Prostate gland (tissue), 2 donors: ENCODE measurements around the gene ECSCR. TPM values are rescaled to one million over a fixed set of nuclear protein-coding genes. Genes with fewer than 3 reads are reported as not detected.
"Not testable (repeated sequence)": the region's sequence is repeated elsewhere in the genome, so short reads cannot be mapped to it uniquely, and the experiment has no call there.

Experiments used
- DNase-seq: peaks from one replicate; pipeline ENCODE4 v3.0.0-alpha.2; 2019; ENCODE audit warnings: low spot score
- H3K27ac ChIP-seq, 2 donors: fragments of 200-600 bp; sonication (generic); 2 replicates each; pipeline ENCODE4 v1.5.1; 2017 to 2019
- H3K27me3 ChIP-seq: fragments of 200-600 bp; sonication (generic); replicated peaks from 2 replicates; pipeline ENCODE4 v1.5.1; 2019; ENCODE audit not compliant: insufficient read depth
- H3K36me3 ChIP-seq, 2 donors: fragments of 200-600 bp; sonication (generic); 1 replicate in 1 of 2; 2 replicates in 1 of 2; pipeline versions ENCODE4 v1.5.1 to v1.8.1; 2017 to 2019
- H3K4me1 ChIP-seq: fragments of 200-600 bp; sonication (generic); replicated peaks from 2 replicates; pipeline ENCODE4 v1.5.1; 2019
- H3K4me3 ChIP-seq, 2 donors: fragments of 200-600 bp; sonication (generic); 2 replicates each; pipeline ENCODE4 v1.5.1; 2017 to 2019
- H3K9me3 ChIP-seq: fragments of 200-600 bp; sonication (generic); 2 replicates; pipeline ENCODE4 v1.5.1; 2017
- CTCF ChIP-seq, 4 experiments: fragments of 200-600 bp in 2 of 4; fragments of 450-650 bp in 2 of 4; sonication (generic) in 2 of 4; IDR thresholded peaks; 1 replicate in 3 of 4; 2 replicates in 1 of 4; pipeline ENCODE4 v1.5.1; 2016 to 2019; ENCODE audit warnings: antibody characterized with exemption in 4 of 4, mild to moderate bottlenecking in 2 of 4, moderate library complexity in 2 of 4
- POLR2A ChIP-seq: fragments of 450-650 bp; IDR thresholded peaks from one replicate; pipeline ENCODE4 v1.6.1; 2016; ENCODE audit warnings: antibody characterized with exemption, mild to moderate bottlenecking
- POLR2AphosphoS5 ChIP-seq: sonication (generic); formaldehyde crosslinking; IDR thresholded peaks from one replicate; pipeline ENCODE4 v1.6.1; 2017; ENCODE audit warnings: antibody characterized with exemption
- WGBS: methylation state at CpG from one replicate; pipeline ENCODE4 v1.1.5; 2018; 5-methylcytosine and 5-hydroxymethylcytosine counted together
- intact Hi-C: fragments of 100-400 bp; cut with DNase I; formaldehyde crosslinking; loops from one replicate; pipeline ENCODE4 v1.14.2; 2022
- total RNA-seq, 2 donors: library from RNA; depleted of rRNA; stranded (reverse); fragments of >200 nt; gene quantifications; one replicate each; pipeline ENCODE4 v1.1.0, GENCODE V29; 2016

ECSCR gene, protein sequence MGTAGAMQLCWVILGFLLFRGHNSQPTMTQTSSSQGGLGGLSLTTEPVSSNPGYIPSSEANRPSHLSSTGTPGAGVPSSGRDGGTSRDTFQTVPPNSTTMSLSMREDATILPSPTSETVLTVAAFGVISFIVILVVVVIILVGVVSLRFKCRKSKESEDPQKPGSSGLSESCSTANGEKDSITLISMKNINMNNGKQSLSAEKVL
- total RNA-seq, result 1 to 10 TPM; 5.3 to 6.7 TPM

DNA sequence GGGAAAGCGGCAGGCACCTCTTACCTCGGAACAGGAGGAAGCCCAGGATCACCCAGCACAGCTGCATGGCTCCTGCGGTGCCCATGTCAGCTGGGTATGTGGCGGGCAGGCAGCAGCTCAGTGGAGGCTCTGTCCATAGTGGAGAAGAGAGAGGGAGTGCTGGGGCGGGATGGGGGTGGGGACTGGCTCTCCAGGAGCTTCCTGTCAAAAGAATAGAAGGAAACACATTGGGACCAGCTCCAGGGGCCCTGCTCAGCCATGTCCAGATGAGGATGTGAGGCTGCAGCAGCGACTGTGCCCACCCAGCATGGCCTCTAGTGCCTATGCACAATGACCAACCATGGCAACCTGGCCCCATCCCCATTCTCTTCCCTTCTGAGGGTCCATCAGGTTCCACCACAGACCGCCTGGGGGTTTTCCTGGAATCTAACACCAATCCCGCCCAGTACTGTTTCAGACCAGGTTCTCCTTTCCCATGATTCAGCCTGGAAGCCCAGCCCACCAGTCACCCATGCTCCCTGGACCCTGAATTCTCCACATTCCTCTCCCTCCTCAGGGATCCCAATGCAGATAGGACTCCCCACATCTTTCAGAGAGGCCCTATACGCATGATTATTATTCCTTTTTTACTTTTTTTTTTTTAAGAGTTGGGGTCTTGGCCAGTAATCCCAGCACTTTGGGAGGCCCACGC is at the start of gene ECSCR:
Gene ECSCR (minus strand): TSS at position 158 of the 691 bp plus-strand sequence. CDS start 73 bp downstream, at position 85.
- Histone ChIP-seq H3K4me1 (no peaks in the 10 kb centered on the region), H3K9me3 (no peaks in the 10 kb centered on the region), H3K27me3 (no peaks in the 10 kb centered on the region), H3K4me3 (no peak within 1 kb of the TSS), H3K36me3 (no peaks in the 10 kb centered on the region), H3K27ac (no peak within 1 kb of the TSS)
- no peak for DNase-seq
- TF ChIP-seq POLR2AphosphoS5, result no peak
- TF ChIP-seq CTCF (IDR thresholded peaks at IDR 0.05), result no peak
- TF ChIP-seq POLR2A, result no peak
- intact Hi-C loops, result no loop called here
- WGBS, result 87% methylated on average over 10 of the region's 10 CpGs

DNA sequence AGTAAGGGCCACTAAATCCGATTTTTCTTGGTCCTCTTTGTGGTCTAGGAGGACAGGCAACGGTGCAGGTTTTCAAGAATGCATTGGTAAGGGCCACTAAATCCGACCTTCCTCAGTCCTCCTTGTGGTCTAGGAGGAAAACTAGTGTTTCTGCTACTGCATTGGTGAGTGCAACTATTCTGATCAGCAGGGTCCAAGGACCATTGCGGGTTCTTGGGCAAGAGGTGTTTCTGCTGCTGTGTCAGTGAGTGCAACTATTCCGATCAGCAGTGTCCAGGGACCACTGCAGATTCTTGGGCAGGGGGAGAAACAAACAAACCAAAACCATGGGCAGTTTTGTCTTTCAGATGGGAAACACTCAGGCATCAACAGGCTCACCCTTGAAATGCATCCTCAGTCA is 42.2 kb upstream of the ECSCR start:
- intact Hi-C loops, H3K9me3 ChIP-seq, H3K4me3 ChIP-seq: not testable (repeated sequence)

DNA sequence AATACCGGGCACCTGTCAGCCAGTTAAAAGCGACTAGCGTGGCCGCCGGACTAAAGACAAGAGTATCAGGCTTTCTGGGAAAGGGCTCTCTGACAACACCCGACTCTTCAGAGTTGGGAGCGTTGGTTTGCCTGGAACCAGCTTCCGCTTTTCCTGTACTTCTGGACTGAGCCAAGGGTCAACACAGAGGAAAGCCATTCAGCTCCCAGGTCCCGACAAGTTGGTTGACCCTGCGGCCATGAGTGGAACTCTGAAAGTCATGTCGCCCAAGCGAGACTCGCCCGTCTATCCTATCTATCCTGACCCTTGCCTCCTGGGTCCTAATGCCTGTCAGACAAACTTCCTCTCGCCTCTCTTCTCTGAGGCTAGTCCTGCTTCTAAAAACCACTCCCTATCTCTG is 41.3 kb upstream of the ECSCR start:
- intact Hi-C loops, DNase-seq, H3K27ac ChIP-seq, H3K4me1 ChIP-seq, H3K9me3 ChIP-seq, H3K4me3 ChIP-seq, H3K27me3 ChIP-seq, H3K36me3 ChIP-seq: not testable (repeated sequence)
- 87% methylated on average over 15 of the region's 15 CpGs for WGBS

More for the DNA sequence above, 42.2 kb upstream of the ECSCR start:
- H3K36me3 ChIP-seq, H3K27ac ChIP-seq, H3K27me3 ChIP-seq, H3K4me1 ChIP-seq, DNase-seq: not testable (repeated sequence)
- WGBS, result 86% methylated on average over 5 of the region's 5 CpGs

- H3K36me3 ChIP-seq, H3K27me3 ChIP-seq, DNase-seq, intact Hi-C loops, H3K27ac ChIP-seq, H3K4me1 ChIP-seq, H3K4me3 ChIP-seq, H3K9me3 ChIP-seq: not testable (repeated sequence)
- 88% methylated on average over 15 of the region's 15 CpGs for WGBS
Observed at GRCh38 chr5:139503036-139503817, 40.7 kb upstream of the ECSCR start.

DNA sequence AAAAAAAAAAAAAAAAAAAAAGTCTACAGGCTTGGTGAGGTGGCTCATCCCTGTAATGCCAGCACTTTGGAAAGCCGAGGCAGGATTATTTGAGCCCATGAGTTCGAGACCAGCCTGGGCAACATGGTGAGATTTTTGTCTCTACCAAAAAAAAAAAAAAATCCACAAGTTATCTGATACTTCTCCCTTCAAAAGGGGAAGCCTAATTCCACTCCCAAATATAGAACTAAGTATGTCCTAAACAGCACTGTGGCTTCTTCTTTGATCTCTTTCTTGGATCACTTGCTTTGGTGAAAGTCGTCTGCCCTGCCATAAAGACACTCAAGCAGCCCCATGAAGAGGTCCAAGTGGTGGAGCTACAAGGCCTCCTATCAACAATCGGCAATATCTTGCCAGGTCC is 38.8 kb upstream of the ECSCR start:
- Histone ChIP-seq H3K4me1 (no peaks in the 10 kb centered on the region), H3K27me3 (no peaks in the 10 kb centered on the region), H3K9me3 (no peaks in the 10 kb centered on the region), H3K4me3 (no peak overlapping the region), H3K27ac (no peak overlapping the region), H3K36me3 (no peaks in the 10 kb centered on the region)
- WGBS, result 84% methylated on average over 4 of the region's 4 CpGs
- intact Hi-C loops, result no loop called here
- TF ChIP-seq POLR2A (no peak), POLR2AphosphoS5 (no peak), CTCF (IDR thresholded peaks at IDR 0.05) (no peak)
- no peak for DNase-seq

GRCh38 chr5:139495638-139496435 is 33.3 kb upstream of the ECSCR start:
- no peak for DNase-seq
- 82% methylated on average over 3 of the region's 3 CpGs for WGBS
- Histone ChIP-seq H3K36me3 (no peaks in the 10 kb centered on the region), H3K27ac (no peak overlapping the region), H3K27me3 (no peaks in the 10 kb centered on the region), H3K4me3 (no peak overlapping the region), H3K4me1 (no peaks in the 10 kb centered on the region), H3K9me3 (no peaks in the 10 kb centered on the region)
- TF ChIP-seq POLR2AphosphoS5 (no peak), POLR2A (no peak), CTCF (IDR thresholded peaks at IDR 0.05) (no peak)
- intact Hi-C loops, result no loop called here
